Measurements from ENCODE around the gene DOCK2.

DOCK2 gene

DNA sequence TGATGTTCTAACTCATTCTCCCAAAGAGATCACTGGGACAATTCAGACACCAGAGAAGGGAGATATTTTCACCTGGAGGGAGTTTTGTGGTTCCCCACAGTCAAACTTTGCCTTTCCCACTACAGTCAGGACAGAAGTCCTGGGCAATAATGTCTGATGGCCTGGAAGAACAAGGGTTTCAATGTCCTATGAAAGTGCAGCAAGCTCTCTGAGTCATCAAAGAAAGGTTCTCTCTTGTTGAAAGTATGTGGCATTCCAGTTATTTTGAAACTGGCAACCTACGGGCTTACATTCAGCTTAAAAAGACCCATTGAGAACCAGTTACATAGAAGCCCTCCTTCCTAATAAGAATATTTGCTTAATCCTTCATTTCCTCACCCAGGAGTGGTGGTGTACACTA, 239.3 kb downstream of the DOCK2 start:
- Histone ChIP-seq H3K27ac (ENCODE audit: low read depth in 2 of 2, low read length in 2 of 2) (no peak overlapping the region), H3K9ac (ENCODE audit: low read depth in 1 of 2, low read length in 2 of 2) (no peak overlapping the region), H3K4me1 (ENCODE audit: control insufficient read depth in 2 of 2, insufficient read depth in 2 of 2, low read length in 2 of 2) (no peaks in the 10 kb centered on the region), H3K36me3 (ENCODE audit: control insufficient read depth in 2 of 2, insufficient read depth in 2 of 2, low read length in 2 of 2) (no peaks in the 10 kb centered on the region), H3K4me3 (ENCODE audit: low read length in 2 of 2) (no peak overlapping the region), H3K27me3 (ENCODE audit: control insufficient read depth in 2 of 2, insufficient read depth in 2 of 2, low read length in 2 of 2) (no peaks in the 10 kb centered on the region), H3K9me3 (ENCODE audit: control insufficient read depth in 2 of 2, low read length in 2 of 2) (no peaks in the 10 kb centered on the region)

DNA sequence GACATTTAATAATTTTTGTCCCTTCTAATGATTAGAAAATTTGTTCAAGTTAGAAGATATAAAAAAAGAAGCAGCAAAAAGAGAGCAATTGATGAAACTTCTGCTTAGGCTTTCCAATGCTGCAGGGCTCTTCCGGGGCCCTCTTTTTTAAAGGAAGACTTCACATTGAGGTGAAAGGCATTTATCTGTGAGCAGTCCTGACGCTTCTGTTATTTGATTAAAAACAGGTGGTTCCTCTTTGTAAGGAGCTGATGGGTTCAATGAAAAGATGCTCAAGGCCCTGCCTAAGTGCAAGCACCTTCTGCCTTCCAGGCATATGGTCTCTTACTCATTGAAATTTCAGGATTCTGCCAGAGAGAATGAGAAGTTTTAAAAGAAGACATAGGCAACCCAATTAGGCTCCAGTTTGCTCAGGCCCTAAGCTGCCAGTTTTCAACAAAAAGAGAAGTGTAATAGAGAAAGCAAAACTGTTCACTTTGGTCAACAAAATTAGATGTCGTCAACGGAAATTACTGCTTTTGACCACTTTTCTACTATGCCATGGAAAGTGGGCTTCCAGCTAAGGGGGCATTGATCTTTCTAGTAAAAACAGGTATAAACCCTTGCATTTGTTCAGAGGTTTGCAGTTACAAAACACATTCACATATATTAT, 243.1 kb downstream of the DOCK2 start:
- H3K4me1 ChIP-seq (ENCODE audit: control insufficient read depth in 2 of 2, insufficient read depth in 2 of 2, low read length in 2 of 2): no peaks in the 10 kb centered on the region
- no peaks in the 10 kb centered on the region for H3K36me3 ChIP-seq (ENCODE audit: control insufficient read depth in 2 of 2, insufficient read depth in 2 of 2, low read length in 2 of 2)
- H3K27ac ChIP-seq (ENCODE audit: low read depth in 2 of 2, low read length in 2 of 2): no peak overlapping the region
- no peak overlapping the region for H3K4me3 ChIP-seq (ENCODE audit: low read length in 2 of 2)
- no peak overlapping the region for H3K9ac ChIP-seq (ENCODE audit: low read depth in 1 of 2, low read length in 2 of 2)
- H3K27me3 ChIP-seq (ENCODE audit: control insufficient read depth in 2 of 2, insufficient read depth in 2 of 2, low read length in 2 of 2): no peaks in the 10 kb centered on the region
- H3K9me3 ChIP-seq (ENCODE audit: control insufficient read depth in 2 of 2, low read length in 2 of 2): no peaks in the 10 kb centered on the region

GRCh38 chr5:169880785-169881184, 243.7 kb downstream of the DOCK2 start:
- no peaks in the 10 kb centered on the region for H3K36me3 ChIP-seq (ENCODE audit: control insufficient read depth in 2 of 2, insufficient read depth in 2 of 2, low read length in 2 of 2)
- H3K27ac ChIP-seq (ENCODE audit: low read depth in 2 of 2, low read length in 2 of 2): no peak overlapping the region
- no peaks in the 10 kb centered on the region for H3K9me3 ChIP-seq (ENCODE audit: control insufficient read depth in 2 of 2, low read length in 2 of 2)
- no peak overlapping the region for H3K9ac ChIP-seq (ENCODE audit: low read depth in 1 of 2, low read length in 2 of 2)
- H3K4me3 ChIP-seq (ENCODE audit: low read length in 2 of 2): no peak overlapping the region
- no peaks in the 10 kb centered on the region for H3K27me3 ChIP-seq (ENCODE audit: control insufficient read depth in 2 of 2, insufficient read depth in 2 of 2, low read length in 2 of 2)
- no peaks in the 10 kb centered on the region for H3K4me1 ChIP-seq (ENCODE audit: control insufficient read depth in 2 of 2, insufficient read depth in 2 of 2, low read length in 2 of 2)

GRCh38 chr5:169881702-169882303, 244.7 kb downstream of the DOCK2 start:
- Histone ChIP-seq H3K27me3 (ENCODE audit: control insufficient read depth in 2 of 2, insufficient read depth in 2 of 2, low read length in 2 of 2) (no peaks in the 10 kb centered on the region), H3K4me3 (ENCODE audit: low read length in 2 of 2) (no peak overlapping the region), H3K9ac (ENCODE audit: low read depth in 1 of 2, low read length in 2 of 2) (no peak overlapping the region), H3K27ac (ENCODE audit: low read depth in 2 of 2, low read length in 2 of 2) (no peak overlapping the region), H3K4me1 (ENCODE audit: control insufficient read depth in 2 of 2, insufficient read depth in 2 of 2, low read length in 2 of 2) (no peaks in the 10 kb centered on the region), H3K36me3 (ENCODE audit: control insufficient read depth in 2 of 2, insufficient read depth in 2 of 2, low read length in 2 of 2) (no peaks in the 10 kb centered on the region), H3K9me3 (ENCODE audit: control insufficient read depth in 2 of 2, low read length in 2 of 2) (no peaks in the 10 kb centered on the region)

DNA sequence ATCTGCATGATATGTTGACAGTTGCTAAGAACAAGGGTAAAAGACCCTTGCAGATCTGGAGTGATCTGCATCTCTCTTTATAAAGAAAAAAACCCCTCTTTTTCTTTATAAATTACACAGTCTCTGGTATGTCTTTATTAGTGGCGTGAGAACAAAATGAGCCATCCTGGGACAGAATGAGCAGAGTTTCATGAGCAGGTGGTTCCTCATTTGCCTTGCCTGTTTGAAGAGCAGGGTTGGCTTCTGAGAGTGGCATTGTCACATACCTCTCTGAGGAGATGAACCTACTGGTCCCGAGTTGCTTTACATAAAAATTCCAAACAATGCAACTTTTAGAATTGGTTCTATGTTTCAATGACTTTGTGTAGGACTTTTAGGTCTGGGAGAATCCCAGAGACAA, 249.0 kb downstream of the DOCK2 start:
- Histone ChIP-seq H3K9ac (ENCODE audit: low read depth in 1 of 2, low read length in 2 of 2) (no peak overlapping the region), H3K27me3 (ENCODE audit: control insufficient read depth in 2 of 2, insufficient read depth in 2 of 2, low read length in 2 of 2) (no peaks in the 10 kb centered on the region), H3K9me3 (ENCODE audit: control insufficient read depth in 2 of 2, low read length in 2 of 2) (no peaks in the 10 kb centered on the region), H3K36me3 (ENCODE audit: control insufficient read depth in 2 of 2, insufficient read depth in 2 of 2, low read length in 2 of 2) (no peaks in the 10 kb centered on the region), H3K27ac (ENCODE audit: low read depth in 2 of 2, low read length in 2 of 2) (no peak overlapping the region), H3K4me1 (ENCODE audit: control insufficient read depth in 2 of 2, insufficient read depth in 2 of 2, low read length in 2 of 2) (no peaks in the 10 kb centered on the region), H3K4me3 (ENCODE audit: low read length in 2 of 2) (no peak overlapping the region)

- H3K9me3 ChIP-seq (ENCODE audit: control insufficient read depth in 2 of 2, low read length in 2 of 2): no peaks in the 10 kb centered on the region
- no peaks in the 10 kb centered on the region for H3K27me3 ChIP-seq (ENCODE audit: control insufficient read depth in 2 of 2, insufficient read depth in 2 of 2, low read length in 2 of 2)
- H3K4me3 ChIP-seq (ENCODE audit: low read length in 2 of 2): no peak overlapping the region
- H3K9ac ChIP-seq (ENCODE audit: low read depth in 1 of 2, low read length in 2 of 2): no peak overlapping the region
- H3K4me1 ChIP-seq (ENCODE audit: control insufficient read depth in 2 of 2, insufficient read depth in 2 of 2, low read length in 2 of 2): no peaks in the 10 kb centered on the region
- no peaks in the 10 kb centered on the region for H3K36me3 ChIP-seq (ENCODE audit: control insufficient read depth in 2 of 2, insufficient read depth in 2 of 2, low read length in 2 of 2)
- no peak overlapping the region for H3K27ac ChIP-seq (ENCODE audit: low read depth in 2 of 2, low read length in 2 of 2)
Observed at GRCh38 chr5:169886677-169887076, 249.6 kb downstream of the DOCK2 start.

DNA sequence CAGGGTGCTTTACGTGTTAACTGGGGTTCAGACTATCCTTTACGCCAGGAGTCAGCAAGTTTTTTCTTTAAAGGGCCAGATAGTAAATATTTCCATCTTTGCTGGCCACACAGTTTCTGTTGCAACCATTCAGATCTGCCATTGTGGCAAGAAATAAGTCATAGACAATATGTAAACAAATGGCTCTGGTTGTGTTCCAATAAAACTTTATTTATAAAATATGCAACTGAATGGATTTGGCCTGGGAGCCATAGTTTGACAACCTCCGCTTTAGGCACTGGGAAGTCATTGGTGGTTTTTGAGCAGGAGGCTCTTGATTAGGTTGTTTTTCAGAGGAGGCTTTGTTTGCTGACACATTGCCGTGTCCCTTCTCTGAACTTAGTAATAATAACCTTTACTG, 252.5 kb downstream of the DOCK2 start:
- Histone ChIP-seq H3K4me3 (ENCODE audit: low read length in 2 of 2) (no peak overlapping the region), H3K9me3 (ENCODE audit: control insufficient read depth in 2 of 2, low read length in 2 of 2) (no peaks in the 10 kb centered on the region)

DNA sequence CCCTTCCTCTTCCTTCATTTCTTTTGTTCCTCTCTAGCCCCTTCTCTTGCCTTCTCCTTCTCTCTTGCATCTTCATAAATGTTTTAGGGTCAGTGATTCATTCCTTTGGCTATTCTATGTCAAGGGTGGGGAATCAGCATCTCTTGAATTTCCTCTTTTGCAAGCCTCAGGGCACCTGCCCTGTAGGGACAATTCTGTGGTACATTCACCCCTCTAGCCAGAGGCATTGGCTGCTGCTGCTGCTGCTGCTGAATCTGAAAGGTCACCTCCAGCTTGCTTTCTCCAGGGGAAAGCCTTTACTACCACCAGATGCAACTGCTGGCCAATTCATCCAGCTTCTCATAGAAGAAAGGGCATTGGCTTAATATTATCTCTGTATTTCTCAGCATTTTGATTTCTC, 255.9 kb downstream of the DOCK2 start:
- H3K36me3 ChIP-seq (ENCODE audit: control insufficient read depth in 2 of 2, insufficient read depth in 2 of 2, low read length in 2 of 2): no peaks in the 10 kb centered on the region
- H3K9me3 ChIP-seq (ENCODE audit: control insufficient read depth in 2 of 2, low read length in 2 of 2): no peaks in the 10 kb centered on the region
- H3K4me1 ChIP-seq (ENCODE audit: control insufficient read depth in 2 of 2, insufficient read depth in 2 of 2, low read length in 2 of 2): no peaks in the 10 kb centered on the region
- no peak overlapping the region for H3K9ac ChIP-seq (ENCODE audit: low read depth in 1 of 2, low read length in 2 of 2)
- H3K4me3 ChIP-seq (ENCODE audit: low read length in 2 of 2): no peak overlapping the region
- H3K27me3 ChIP-seq (ENCODE audit: control insufficient read depth in 2 of 2, insufficient read depth in 2 of 2, low read length in 2 of 2): no peaks in the 10 kb centered on the region
- no peak overlapping the region for H3K27ac ChIP-seq (ENCODE audit: low read depth in 2 of 2, low read length in 2 of 2)

More for the DNA sequence above, 252.5 kb downstream of the DOCK2 start:
- Histone ChIP-seq H3K27ac (ENCODE audit: low read depth in 2 of 2, low read length in 2 of 2) (no peak overlapping the region), H3K9ac (ENCODE audit: low read depth in 1 of 2, low read length in 2 of 2) (no peak overlapping the region), H3K36me3 (ENCODE audit: control insufficient read depth in 2 of 2, insufficient read depth in 2 of 2, low read length in 2 of 2) (no peaks in the 10 kb centered on the region), H3K27me3 (ENCODE audit: control insufficient read depth in 2 of 2, insufficient read depth in 2 of 2, low read length in 2 of 2) (no peaks in the 10 kb centered on the region), H3K4me1 (ENCODE audit: control insufficient read depth in 2 of 2, insufficient read depth in 2 of 2, low read length in 2 of 2) (no peaks in the 10 kb centered on the region)

- Histone ChIP-seq H3K9ac (ENCODE audit: low read depth in 1 of 2, low read length in 2 of 2) (no peak overlapping the region), H3K36me3 (ENCODE audit: control insufficient read depth in 2 of 2, insufficient read depth in 2 of 2, low read length in 2 of 2) (no peaks in the 10 kb centered on the region), H3K4me1 (ENCODE audit: control insufficient read depth in 2 of 2, insufficient read depth in 2 of 2, low read length in 2 of 2) (no peaks in the 10 kb centered on the region), H3K27me3 (ENCODE audit: control insufficient read depth in 2 of 2, insufficient read depth in 2 of 2, low read length in 2 of 2) (no peaks in the 10 kb centered on the region), H3K4me3 (ENCODE audit: low read length in 2 of 2) (no peak overlapping the region), H3K9me3 (ENCODE audit: control insufficient read depth in 2 of 2, low read length in 2 of 2) (no peaks in the 10 kb centered on the region), H3K27ac (ENCODE audit: low read depth in 2 of 2, low read length in 2 of 2) (no peak overlapping the region)
Observed at GRCh38 chr5:169893571-169893970, 256.5 kb downstream of the DOCK2 start.

GRCh38 chr5:169895926-169896325, 258.9 kb downstream of the DOCK2 start:
- Histone ChIP-seq H3K9me3 (ENCODE audit: control insufficient read depth in 2 of 2, low read length in 2 of 2) (no peaks in the 10 kb centered on the region), H3K9ac (ENCODE audit: low read depth in 1 of 2, low read length in 2 of 2) (no peak overlapping the region), H3K4me3 (ENCODE audit: low read length in 2 of 2) (no peak overlapping the region), H3K27ac (ENCODE audit: low read depth in 2 of 2, low read length in 2 of 2) (no peak overlapping the region), H3K27me3 (ENCODE audit: control insufficient read depth in 2 of 2, insufficient read depth in 2 of 2, low read length in 2 of 2) (no peaks in the 10 kb centered on the region), H3K4me1 (ENCODE audit: control insufficient read depth in 2 of 2, insufficient read depth in 2 of 2, low read length in 2 of 2) (no peaks in the 10 kb centered on the region), H3K36me3 (ENCODE audit: control insufficient read depth in 2 of 2, insufficient read depth in 2 of 2, low read length in 2 of 2) (no peaks in the 10 kb centered on the region)
